22Rv1 (cell line): ENCODE results near the gene NPTX1.

ENCODE experiments used
- H3K27ac ChIP-seq: fragments of 450-650 bp; 2 replicates; pipeline ENCODE4 v1.5.1; 2017
- CTCF ChIP-seq: fragments of 450-650 bp; IDR thresholded peaks from 2 replicates; pipeline ENCODE4 v1.5.1; 2017; ENCODE audit warnings: mild to moderate bottlenecking
- ZFX ChIP-seq: fragments of 450-650 bp; IDR thresholded peaks from 2 replicates; pipeline ENCODE4 v1.6.1; 2017; ENCODE audit warnings: antibody characterized with exemption, borderline replicate concordance

The NPTX1 gene

GRCh38 chr17:80471922-80472321, 4.5 kb downstream of the NPTX1 start:
- no peak for TF ChIP-seq CTCF

GRCh38 chr17:80470603-80471002, 5.8 kb downstream of the NPTX1 start:
- TF ChIP-seq CTCF = no peak
- no peak for TF ChIP-seq ZFX
- H3K27ac ChIP-seq = no peak overlapping the region

More at GRCh38 chr17:80471922-80472321, 4.5 kb downstream of the NPTX1 start:
- H3K27ac ChIP-seq = no peak overlapping the region

GRCh38 chr17:80469667-80470066, 6.7 kb downstream of the NPTX1 start:
- TF ChIP-seq ZFX (no peak), CTCF (no peak)
- H3K27ac ChIP-seq = no peak overlapping the region

GRCh38 chr17:80468781-80469493, 7.5 kb downstream of the NPTX1 start:
- TF ChIP-seq CTCF (no peak), ZFX (no peak)
- no peak overlapping the region for H3K27ac ChIP-seq

- H3K27ac ChIP-seq = no peak overlapping the region
- no peak for TF ChIP-seq ZFX
- TF ChIP-seq CTCF = no peak
Measured at GRCh38 chr17:80468242-80468641, 8.2 kb downstream of the NPTX1 start.

GRCh38 chr17:80466188-80466705, 10.2 kb downstream of the NPTX1 start:
- TF ChIP-seq CTCF = no peak
- TF ChIP-seq ZFX = no peak
- H3K27ac ChIP-seq = no peak overlapping the region

GRCh38 chr17:80465327-80465974, 11.0 kb downstream of the NPTX1 start:
- no peak overlapping the region for H3K27ac ChIP-seq
- TF ChIP-seq ZFX (no peak), CTCF (no peak)
